HepG2 (cell line): ENCODE data around the gene KCNAB3. TPM values are rescaled to one million over a fixed set of nuclear protein-coding genes. Genes with fewer than 3 reads are reported as not detected.
A peak's percentile ranks its signal among the peaks of the same experiment; 100 is the strongest.

Experiments used
- CBX5 ChIP-seq: sonication (generic); formaldehyde crosslinking; IDR thresholded peaks from 2 replicates; pipeline ENCODE4 v1.4.0; 2020; ENCODE audit warnings: missing genetic modification reagents, borderline replicate concordance
- CREB1 ChIP-seq, 2 experiments: fragments of 450-650 bp in 1 of 2; IDR thresholded peaks; 2 replicates each; pipeline ENCODE4 v1.6.1; 2016 to 2017; ENCODE audit warnings: control low read depth in 1 of 2, mild to moderate bottlenecking in 1 of 2, missing compliant biosample characterization in 1 of 2, missing genetic modification characterization in 1 of 2
- MAZ ChIP-seq, 2 experiments: sonication (generic) in 1 of 2; formaldehyde crosslinking in 1 of 2; IDR thresholded peaks; 2 replicates each; pipeline versions ENCODE4 v1.5.0 to v1.6.1; 2012 to 2020; ENCODE audit warnings: low read depth in 2 of 2, mild to moderate bottlenecking in 2 of 2, borderline replicate concordance in 1 of 2, improper control_type of control experiment in 1 of 2, low read length in 1 of 2, missing genetic modification reagents in 1 of 2, moderate library complexity in 1 of 2
- MBNL3 ChIP-seq: fragments of 250-450 bp; sonication (Bioruptor Pico); conservative IDR thresholded peaks from 2 replicates; pipeline ENCODE4 v1.8.0; 2022; ENCODE audit warnings: mild to moderate bottlenecking, inconsistent platforms
- MEF2D ChIP-seq: sonication (generic); formaldehyde crosslinking; IDR thresholded peaks from 2 replicates; pipeline ENCODE4 v1.5.1; 2020; ENCODE audit warnings: mild to moderate bottlenecking, missing genetic modification reagents
- MTF2 ChIP-seq: sonication (generic); formaldehyde crosslinking; IDR thresholded peaks from 2 replicates; pipeline ENCODE4 v1.5.0; 2020; ENCODE audit warnings: missing genetic modification reagents, borderline replicate concordance
- PRPF4 ChIP-seq: fragments of 200-400 bp; formaldehyde crosslinking; IDR thresholded peaks from 2 replicates; pipeline ENCODE4 v1.6.1; 2016; ENCODE audit warnings: low read length, low read depth; ENCODE audit not compliant: poor library complexity, severe bottlenecking
- ZNF7 ChIP-seq: IDR thresholded peaks from 2 replicates; pipeline ENCODE4 v1.6.1; 2016; ENCODE audit warnings: missing biosample characterization, missing genetic modification reagents
- ZNF768 ChIP-seq: sonication (generic); formaldehyde crosslinking; IDR thresholded peaks from 2 replicates; pipeline ENCODE4 v1.4.0; 2020; ENCODE audit warnings: missing genetic modification reagents
- ZSCAN21 ChIP-seq: sonication (generic); formaldehyde crosslinking; IDR thresholded peaks from 2 replicates; pipeline ENCODE4 v1.8.0; 2022; ENCODE audit warnings: mild to moderate bottlenecking, missing genetic modification reagents, moderate library complexity, borderline replicate concordance
- polyA plus RNA-seq, 8 experiments: library from polyadenylated mRNA; depleted of rRNA in 3 of 8; stranded (reverse) in 7 of 8; unstranded in 1 of 8; fragments of >200 nt; fragmentation: Illumina TruSeq in 4 of 8; extraction: Trizol in 4 of 8; gene quantifications; 2 replicates each; pipeline versions ENCODE4 v1.2.1 to v1.2.3, GENCODE V29; 2011 to 2016; ENCODE audit warnings: low read depth in 4 of 8, missing spikeins in 1 of 8, mixed read lengths in 1 of 8; ENCODE audit not compliant: insufficient read depth in 1 of 8
- total RNA-seq, 5 experiments: library from RNA; depleted of rRNA; stranded (reverse); fragments of >200 nt; fragmentation: Illumina TruSeq; extraction: Trizol; gene quantifications; 2 replicates each; pipeline ENCODE4 v1.2.3, GENCODE V29; 2016; ENCODE audit warnings: low read depth in 1 of 5
- TF ChIP-seq, protein P1 (sequence below): sonication (generic); formaldehyde crosslinking; IDR thresholded peaks from 2 replicates; pipeline ENCODE4 v1.4.0; 2020; ENCODE audit warnings: missing genetic modification reagents
- TF ChIP-seq, protein P2 (sequence below): IDR thresholded peaks from 2 replicates; pipeline ENCODE4 v1.6.1; 2016; ENCODE audit warnings: missing compliant biosample characterization, missing genetic modification reagents, borderline replicate concordance
- TF ChIP-seq, protein P3 (sequence below): sonication (generic); formaldehyde crosslinking; IDR thresholded peaks from 2 replicates; pipeline ENCODE4 v1.8.1; 2023; ENCODE audit warnings: mild to moderate bottlenecking, missing genetic modification reagents, borderline replicate concordance
- TF ChIP-seq, protein P4 (sequence below): sonication (generic); formaldehyde crosslinking; IDR thresholded peaks from 2 replicates; pipeline ENCODE4 v1.8.1; 2022; ENCODE audit warnings: mild to moderate bottlenecking, missing genetic modification reagents
- TF ChIP-seq, protein P5 (sequence below): sonication (generic); formaldehyde crosslinking; IDR thresholded peaks from 2 replicates; pipeline ENCODE4 v1.5.1; 2020; ENCODE audit warnings: mild to moderate bottlenecking, missing genetic modification reagents

Gene KCNAB3
- total and polyA plus RNA-seq, 2 of the 13 experiments (the other 11 are each of a cell fraction or from before 2014, with no cell fraction given), result 0.29 to 0.88 TPM

DNA sequence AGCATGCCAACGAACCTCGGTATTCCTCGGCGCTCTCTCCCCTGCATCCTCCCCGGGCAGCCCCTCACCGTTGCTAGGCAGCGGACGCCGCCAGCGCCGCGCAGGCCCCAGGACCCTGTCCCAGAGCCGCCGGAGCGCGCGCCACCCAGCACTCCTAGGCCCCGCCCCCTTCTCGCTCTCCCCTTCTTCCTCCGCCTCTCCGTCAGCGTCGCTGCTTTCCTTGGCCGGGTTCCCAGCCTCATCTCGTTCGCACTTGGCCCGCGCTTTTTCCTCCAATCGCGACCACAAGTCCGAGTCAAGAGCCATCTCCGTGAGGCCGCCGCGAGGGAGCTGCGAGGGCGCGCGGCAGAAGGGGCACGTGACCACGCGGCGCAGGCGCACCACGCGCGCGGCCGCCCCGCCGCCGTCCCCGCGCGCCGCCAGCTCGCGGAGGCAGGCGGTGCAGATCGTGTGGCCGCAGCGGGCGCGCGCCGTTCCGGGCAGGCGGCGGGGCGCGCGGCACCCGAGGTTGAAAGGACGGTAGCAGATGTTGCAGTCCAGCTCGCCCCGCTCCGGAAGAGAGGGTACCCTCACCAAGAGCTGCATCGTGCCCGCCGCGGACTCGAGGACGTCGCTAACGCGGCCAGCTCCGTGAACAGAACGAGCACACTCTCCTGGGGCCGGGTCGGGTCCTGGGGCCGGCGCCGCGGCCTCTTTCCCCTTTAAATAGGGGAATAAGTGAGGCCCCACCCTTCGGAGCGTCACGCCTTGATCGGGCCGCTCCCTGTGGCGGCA is 13.9 kb downstream of the KCNAB3 start, which contains the start of gene RNF227 (continued):
- TF ChIP-seq MEF2D (CRISPR knock-in tag) (no peak), ZNF768 (CRISPR knock-in tag) (no peak; the same call in 1 of the 2 replicates), MBNL3 (CRISPR knock-in tag) (no peak), CREB1 (IDR thresholded peaks at IDR 0.05) (no peak), CREB1 (CRISPR knock-in tag; IDR thresholded peaks at IDR 0.05) (no peak), MTF2 (0 out of 2 replicates have a peak, but pooled peaks have one; percentile 41), CBX5 (CRISPR knock-in tag) (peak; percentile 81), MAZ (IDR thresholded peaks at IDR 0.05; ENCODE audit: borderline replicate concordance, low read depth, low read length) (no peak), MAZ (CRISPR knock-in tag; IDR thresholded peaks at IDR 0.05; ENCODE audit: low read depth) (peak; percentile 88), PRPF4 (no peak), ZNF7 (CRISPR knock-in tag) (no peak), ZSCAN21 (CRISPR knock-in tag) (peak; percentile 89; the same call in 1 of the 2 replicates)
- TF ChIP-seq, protein P1, sequence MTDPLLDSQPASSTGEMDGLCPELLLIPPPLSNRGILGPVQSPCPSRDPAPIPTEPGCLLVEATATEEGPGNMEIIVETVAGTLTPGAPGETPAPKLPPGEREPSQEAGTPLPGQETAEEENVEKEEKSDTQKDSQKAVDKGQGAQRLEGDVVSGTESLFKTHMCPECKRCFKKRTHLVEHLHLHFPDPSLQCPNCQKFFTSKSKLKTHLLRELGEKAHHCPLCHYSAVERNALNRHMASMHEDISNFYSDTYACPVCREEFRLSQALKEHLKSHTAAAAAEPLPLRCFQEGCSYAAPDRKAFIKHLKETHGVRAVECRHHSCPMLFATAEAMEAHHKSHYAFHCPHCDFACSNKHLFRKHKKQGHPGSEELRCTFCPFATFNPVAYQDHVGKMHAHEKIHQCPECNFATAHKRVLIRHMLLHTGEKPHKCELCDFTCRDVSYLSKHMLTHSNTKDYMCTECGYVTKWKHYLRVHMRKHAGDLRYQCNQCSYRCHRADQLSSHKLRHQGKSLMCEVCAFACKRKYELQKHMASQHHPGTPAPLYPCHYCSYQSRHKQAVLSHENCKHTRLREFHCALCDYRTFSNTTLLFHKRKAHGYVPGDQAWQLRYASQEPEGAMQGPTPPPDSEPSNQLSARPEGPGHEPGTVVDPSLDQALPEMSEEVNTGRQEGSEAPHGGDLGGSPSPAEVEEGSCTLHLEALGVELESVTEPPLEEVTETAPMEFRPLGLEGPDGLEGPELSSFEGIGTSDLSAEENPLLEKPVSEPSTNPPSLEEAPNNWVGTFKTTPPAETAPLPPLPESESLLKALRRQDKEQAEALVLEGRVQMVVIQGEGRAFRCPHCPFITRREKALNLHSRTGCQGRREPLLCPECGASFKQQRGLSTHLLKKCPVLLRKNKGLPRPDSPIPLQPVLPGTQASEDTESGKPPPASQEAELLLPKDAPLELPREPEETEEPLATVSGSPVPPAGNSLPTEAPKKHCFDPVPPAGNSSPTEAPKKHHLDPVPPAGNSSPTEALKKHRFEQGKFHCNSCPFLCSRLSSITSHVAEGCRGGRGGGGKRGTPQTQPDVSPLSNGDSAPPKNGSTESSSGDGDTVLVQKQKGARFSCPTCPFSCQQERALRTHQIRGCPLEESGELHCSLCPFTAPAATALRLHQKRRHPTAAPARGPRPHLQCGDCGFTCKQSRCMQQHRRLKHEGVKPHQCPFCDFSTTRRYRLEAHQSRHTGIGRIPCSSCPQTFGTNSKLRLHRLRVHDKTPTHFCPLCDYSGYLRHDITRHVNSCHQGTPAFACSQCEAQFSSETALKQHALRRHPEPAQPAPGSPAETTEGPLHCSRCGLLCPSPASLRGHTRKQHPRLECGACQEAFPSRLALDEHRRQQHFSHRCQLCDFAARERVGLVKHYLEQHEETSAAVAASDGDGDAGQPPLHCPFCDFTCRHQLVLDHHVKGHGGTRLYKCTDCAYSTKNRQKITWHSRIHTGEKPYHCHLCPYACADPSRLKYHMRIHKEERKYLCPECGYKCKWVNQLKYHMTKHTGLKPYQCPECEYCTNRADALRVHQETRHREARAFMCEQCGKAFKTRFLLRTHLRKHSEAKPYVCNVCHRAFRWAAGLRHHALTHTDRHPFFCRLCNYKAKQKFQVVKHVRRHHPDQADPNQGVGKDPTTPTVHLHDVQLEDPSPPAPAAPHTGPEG, result peak; percentile 83; the same call in 1 of the 2 replicates
- TF ChIP-seq, protein P2, sequence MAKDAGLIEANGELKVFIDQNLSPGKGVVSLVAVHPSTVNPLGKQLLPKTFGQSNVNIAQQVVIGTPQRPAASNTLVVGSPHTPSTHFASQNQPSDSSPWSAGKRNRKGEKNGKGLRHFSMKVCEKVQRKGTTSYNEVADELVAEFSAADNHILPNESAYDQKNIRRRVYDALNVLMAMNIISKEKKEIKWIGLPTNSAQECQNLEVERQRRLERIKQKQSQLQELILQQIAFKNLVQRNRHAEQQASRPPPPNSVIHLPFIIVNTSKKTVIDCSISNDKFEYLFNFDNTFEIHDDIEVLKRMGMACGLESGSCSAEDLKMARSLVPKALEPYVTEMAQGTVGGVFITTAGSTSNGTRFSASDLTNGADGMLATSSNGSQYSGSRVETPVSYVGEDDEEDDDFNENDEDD (CRISPR knock-in tag), result peak; percentile 91; the same call in 1 of the 2 replicates
- TF ChIP-seq, protein P3, sequence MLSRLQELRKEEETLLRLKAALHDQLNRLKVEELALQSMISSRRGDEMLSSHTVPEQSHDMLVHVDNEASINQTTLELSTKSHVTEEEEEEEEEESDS, result no peak; the same call in 1 of the 2 replicates
- TF ChIP-seq, protein P4, sequence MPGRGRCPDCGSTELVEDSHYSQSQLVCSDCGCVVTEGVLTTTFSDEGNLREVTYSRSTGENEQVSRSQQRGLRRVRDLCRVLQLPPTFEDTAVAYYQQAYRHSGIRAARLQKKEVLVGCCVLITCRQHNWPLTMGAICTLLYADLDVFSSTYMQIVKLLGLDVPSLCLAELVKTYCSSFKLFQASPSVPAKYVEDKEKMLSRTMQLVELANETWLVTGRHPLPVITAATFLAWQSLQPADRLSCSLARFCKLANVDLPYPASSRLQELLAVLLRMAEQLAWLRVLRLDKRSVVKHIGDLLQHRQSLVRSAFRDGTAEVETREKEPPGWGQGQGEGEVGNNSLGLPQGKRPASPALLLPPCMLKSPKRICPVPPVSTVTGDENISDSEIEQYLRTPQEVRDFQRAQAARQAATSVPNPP (CRISPR knock-in tag), result peak; percentile 85; the same call in 1 of the 2 replicates
- TF ChIP-seq, protein P5, sequence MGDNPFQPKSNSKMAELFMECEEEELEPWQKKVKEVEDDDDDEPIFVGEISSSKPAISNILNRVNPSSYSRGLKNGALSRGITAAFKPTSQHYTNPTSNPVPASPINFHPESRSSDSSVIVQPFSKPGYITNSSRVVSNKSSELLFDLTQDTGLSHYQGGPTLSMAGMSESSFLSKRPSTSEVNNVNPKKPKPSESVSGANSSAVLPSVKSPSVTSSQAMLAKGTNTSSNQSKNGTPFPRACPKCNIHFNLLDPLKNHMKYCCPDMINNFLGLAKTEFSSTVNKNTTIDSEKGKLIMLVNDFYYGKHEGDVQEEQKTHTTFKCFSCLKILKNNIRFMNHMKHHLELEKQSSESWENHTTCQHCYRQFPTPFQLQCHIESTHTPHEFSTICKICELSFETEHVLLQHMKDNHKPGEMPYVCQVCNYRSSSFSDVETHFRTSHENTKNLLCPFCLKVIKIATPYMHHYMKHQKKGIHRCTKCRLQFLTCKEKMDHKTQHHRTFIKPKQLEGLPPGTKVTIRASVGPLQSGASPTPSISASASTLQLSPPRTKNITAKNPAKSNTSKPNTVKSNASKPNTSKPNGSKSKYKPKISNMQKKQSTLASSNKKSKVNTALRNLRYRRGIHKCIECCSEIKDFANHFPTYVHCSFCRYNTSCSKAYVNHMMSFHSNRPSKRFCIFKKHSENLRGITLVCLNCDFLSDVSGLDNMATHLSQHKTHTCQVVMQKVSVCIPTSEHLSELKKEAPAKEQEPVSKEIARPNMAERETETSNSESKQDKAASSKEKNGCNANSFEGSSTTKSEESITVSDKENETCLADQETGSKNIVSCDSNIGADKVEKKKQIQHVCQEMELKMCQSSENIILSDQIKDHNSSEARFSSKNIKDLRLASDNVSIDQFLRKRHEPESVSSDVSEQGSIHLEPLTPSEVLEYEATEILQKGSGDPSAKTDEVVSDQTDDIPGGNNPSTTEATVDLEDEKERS (CRISPR knock-in tag), result no peak
